Right lobe of liver (tissue), 6 donors: ENCODE data around the gene THY1. TPM values are rescaled to one million over a fixed set of nuclear protein-coding genes. Genes with fewer than 3 reads are reported as not detected.

Source experiments
- ATAC-seq, 4 donors: fragments of 200-7000 bp; cut with Tn5 transposase; one replicate each; pipeline ENCODE4 v1.9.1; 2020; ENCODE audit warnings: mild to moderate bottlenecking in 4 of 4, moderate library complexity in 4 of 4
- DNase-seq, 3 donors: peaks; one replicate each; pipeline ENCODE4 v3.0.0-alpha.2; 2020
- H3K27ac ChIP-seq, 3 donors: fragments of 200-600 bp; one replicate each; pipeline ENCODE4 v1.8.0; 2022
- H3K27me3 ChIP-seq, 2 donors: fragments of 200-600 bp; one replicate each; pipeline ENCODE4 v1.8.0; 2022
- H3K36me3 ChIP-seq, 4 donors: fragments of 200-600 bp; sonication (generic) in 1 of 4; one replicate each; pipeline versions ENCODE4 v1.5.1 to v1.8.0; 2017 to 2022; ENCODE audit warnings: control low read depth in 1 of 4
- H3K4me1 ChIP-seq, 4 donors: fragments of 200-600 bp; sonication (generic) in 1 of 4; one replicate each; pipeline versions ENCODE4 v1.5.1 to v1.8.0; 2017 to 2022; ENCODE audit warnings: control low read depth in 1 of 4
- H3K4me3 ChIP-seq, 3 donors: fragments of 200-600 bp; one replicate each; pipeline ENCODE4 v1.8.0; 2022
- H3K9me3 ChIP-seq, 4 donors: fragments of 200-600 bp; sonication (generic) in 1 of 4; one replicate each; pipeline versions ENCODE4 v1.5.1 to v1.8.0; 2017 to 2022; ENCODE audit warnings: control low read depth in 1 of 4
- CTCF ChIP-seq, 4 donors: fragments of 200-600 bp in 3 of 4; fragments of 450-650 bp in 1 of 4; IDR thresholded peaks; one replicate each; pipeline versions ENCODE4 v1.5.1 to v1.8.0; 2016 to 2022; ENCODE audit warnings: antibody characterized with exemption in 4 of 4, mild to moderate bottlenecking in 2 of 4
- POLR2A ChIP-seq: fragments of 450-650 bp; IDR thresholded peaks from one replicate; pipeline ENCODE4 v1.6.1; 2017; ENCODE audit warnings: antibody characterized with exemption, mild to moderate bottlenecking
- WGBS: methylation state at CpG from one replicate; pipeline ENCODE4 v1.1.6; 2018; ENCODE audit warnings: low coverage, low lambda C conversion rate; ENCODE audit not compliant: insufficient coverage; ENCODE audit errors: missing lambda C conversion rate; 5-methylcytosine and 5-hydroxymethylcytosine counted together
- intact Hi-C, 2 donors: fragments of 100-400 bp; cut with DNase I; formaldehyde crosslinking; loops; one replicate each; pipeline versions ENCODE4 v1.11.2 to v1.14.1; 2022
- total RNA-seq, 6 experiments: library from RNA; depleted of rRNA in 2 of 6; stranded (reverse); fragments of >200 nt in 2 of 6; fragmentation: NEBNext Ultra II Directional in 3 of 6; extraction: Animal tissue kit (Norgen Biotek cat#: 25700) in 3 of 6; gene quantifications; one replicate each; pipeline versions ENCODE4 v1.1.0 to v1.2.4, GENCODE V29; 2016 to 2023
- donor health status: DM: no; HTN: yes; CAD: no.
- donor health status: DM: no; HTN: no; CAD: no.
- donor health status: DM: no; HTN: no; CAD: no.
- donor health status: DM: no; HTN: yes; CAD: no.
- donor health status: DM: no; HTN: yes; CAD: no.

THY1 gene
- total RNA-seq, 6 experiments from 2014 or later = 0.13 to 5.3 (median 2.1) TPM

GRCh38 chr11:119402470-119402869, 20.5 kb downstream of the THY1 start:
- ATAC-seq (no peak), DNase-seq (no peak)
- no peaks in the 10 kb centered on the region for H3K4me1 ChIP-seq
- H3K27me3 ChIP-seq = no peaks in the 10 kb centered on the region
- no peak overlapping the region for H3K4me3 ChIP-seq
- H3K9me3 ChIP-seq = no peaks in the 10 kb centered on the region
- 100% methylated on average over 1 of the region's 8 CpGs for WGBS
- no peak overlapping the region for H3K27ac ChIP-seq
- intact Hi-C loops = no loop called here
- H3K36me3 ChIP-seq = no peaks in the 10 kb centered on the region
- TF ChIP-seq CTCF (IDR thresholded peaks at IDR 0.05) (no peak), POLR2A (no peak)

- Histone ChIP-seq H3K4me1 (no peaks in the 10 kb centered on the region), H3K4me3 (no peak overlapping the region), H3K27ac (no peak overlapping the region), H3K36me3 (no peaks in the 10 kb centered on the region), H3K9me3 (no peaks in the 10 kb centered on the region), H3K27me3 (no peaks in the 10 kb centered on the region)
- intact Hi-C loops = no loop called here
- no peak for ATAC-seq
- no peak for TF ChIP-seq POLR2A
- no peak for TF ChIP-seq CTCF (IDR thresholded peaks at IDR 0.05)
- no peak for DNase-seq
Measured at GRCh38 chr11:119400860-119401259, 22.1 kb downstream of the THY1 start.

GRCh38 chr11:119397740-119398139, 25.2 kb downstream of the THY1 start:
- Histone ChIP-seq H3K4me1 (no peaks in the 10 kb centered on the region), H3K9me3 (no peaks in the 10 kb centered on the region), H3K27ac (no peak overlapping the region), H3K4me3 (no peak overlapping the region), H3K27me3 (no peaks in the 10 kb centered on the region), H3K36me3 (no peaks in the 10 kb centered on the region)
- intact Hi-C loops = no loop called here
- DNase-seq (no peak), ATAC-seq (no peak)
- TF ChIP-seq CTCF (IDR thresholded peaks at IDR 0.05) = no peak
- TF ChIP-seq POLR2A = no peak

GRCh38 chr11:119396835-119397234, 26.1 kb downstream of the THY1 start:
- intact Hi-C loops = no loop called here
- H3K4me1 ChIP-seq = no peaks in the 10 kb centered on the region
- no peaks in the 10 kb centered on the region for H3K9me3 ChIP-seq
- no peaks in the 10 kb centered on the region for H3K27me3 ChIP-seq
- no peak for TF ChIP-seq CTCF (IDR thresholded peaks at IDR 0.05)
- no peak for TF ChIP-seq POLR2A
- no peak overlapping the region for H3K27ac ChIP-seq
- no peak for DNase-seq
- no peak for ATAC-seq
- H3K4me3 ChIP-seq = no peak overlapping the region
- H3K36me3 ChIP-seq = no peaks in the 10 kb centered on the region
- WGBS = 100% methylated on average over 1 of the region's 1 CpG

- Histone ChIP-seq H3K27ac (no peak overlapping the region), H3K27me3 (no peaks in the 10 kb centered on the region), H3K4me3 (no peak overlapping the region), H3K36me3 (no peaks in the 10 kb centered on the region), H3K4me1 (no peaks in the 10 kb centered on the region), H3K9me3 (no peaks in the 10 kb centered on the region)
- no peak for DNase-seq
- intact Hi-C loops = no loop called here
- ATAC-seq = no peak
- no peak for TF ChIP-seq CTCF (IDR thresholded peaks at IDR 0.05)
- TF ChIP-seq POLR2A = no peak
- 90% methylated on average over 7 of the region's 7 CpGs for WGBS
Measured at GRCh38 chr11:119391275-119391674, 31.7 kb downstream of the THY1 start.
